ENCODE data around the gene GPX8.

Gene GPX8

GRCh38 chr5:55172937-55173686, 13.1 kb downstream of the GPX8 start, which contains the start of gene CDC20B:
TSS of gene CDC20B (minus strand) at chr5:55173177. CDS start at chr5:55173000, 177 bp downstream.
- DNase-seq = peak; percentile 88

- no peak for DNase-seq
These were observed 13.8 kb downstream of the GPX8 start for GRCh38 chr5:55173687-55174230.

GRCh38 chr5:55175781-55176175, 15.8 kb downstream of the GPX8 start:
- DNase-seq = no peak

- peak; percentile 84 for DNase-seq
These were observed 16.3 kb downstream of the GPX8 start for GRCh38 chr5:55176176-55176818.

GRCh38 chr5:55177078-55177477, 17.1 kb downstream of the GPX8 start:
- DNase-seq = no peak

GRCh38 chr5:55180016-55180415, 20.0 kb downstream of the GPX8 start:
- DNase-seq = no peak

- peak; percentile 36 for DNase-seq
These were observed 27.4 kb downstream of the GPX8 start for GRCh38 chr5:55187370-55187769.

GRCh38 chr5:55188656-55189540, 28.9 kb downstream of the GPX8 start:
- DNase-seq = peak; percentile 62

- no peak for DNase-seq
These were observed 31.2 kb downstream of the GPX8 start for GRCh38 chr5:55191165-55191564.

GRCh38 chr5:55205001-55205400, 45.0 kb downstream of the GPX8 start:
- DNase-seq = no peak

- DNase-seq = no peak
These were observed 51.4 kb downstream of the GPX8 start for GRCh38 chr5:55211184-55211874.
